Testis (tissue), 2 donors: ENCODE data around the gene ZNF763.
"Not testable (repeated sequence)": the region's sequence is repeated elsewhere in the genome, so short reads cannot be mapped to it uniquely, and the experiment has no call there.

Source experiments
- CTCF ChIP-seq, 3 experiments: fragments of 450-650 bp in 2 of 3; fragments of 200-600 bp in 1 of 3; sonication (generic) in 1 of 3; IDR thresholded peaks; one replicate each; pipeline ENCODE4 v1.5.1; 2016 to 2019; ENCODE audit warnings: antibody characterized with exemption in 3 of 3, mild to moderate bottlenecking in 2 of 3, moderate library complexity in 1 of 3
- POLR2A ChIP-seq: fragments of 450-650 bp; IDR thresholded peaks from one replicate; pipeline ENCODE4 v1.6.1; 2017; ENCODE audit warnings: antibody characterized with exemption, mild to moderate bottlenecking, moderate library complexity

DNA sequence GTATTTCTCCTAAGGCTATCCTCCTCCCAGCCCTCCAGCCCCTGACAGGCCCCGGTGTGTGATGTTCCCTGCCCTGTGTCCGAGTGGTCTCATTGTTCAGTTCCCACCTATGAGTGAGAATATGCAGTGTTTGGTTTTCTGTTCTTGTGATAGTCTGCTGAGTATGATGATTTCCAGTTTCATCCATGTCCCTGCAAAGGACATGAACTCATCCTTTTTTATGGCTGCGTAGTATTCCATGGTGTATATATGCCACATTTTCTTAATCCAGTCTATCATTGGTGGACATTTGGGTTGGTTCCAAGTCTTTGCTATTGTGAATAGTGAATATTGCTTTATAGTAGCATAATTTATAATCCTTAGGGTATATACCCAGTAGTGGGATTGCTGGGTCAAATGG is 29.0 kb upstream of the ZNF763 start:
- TF ChIP-seq CTCF (IDR thresholded peaks at IDR 0.05); POLR2A: not testable (repeated sequence)
